Measurements from ENCODE around the gene ZFYVE19.
"Not testable (repeated sequence)": the region's sequence is repeated elsewhere in the genome, so short reads cannot be mapped to it uniquely, and the experiment has no call there.

ZFYVE19 gene

DNA sequence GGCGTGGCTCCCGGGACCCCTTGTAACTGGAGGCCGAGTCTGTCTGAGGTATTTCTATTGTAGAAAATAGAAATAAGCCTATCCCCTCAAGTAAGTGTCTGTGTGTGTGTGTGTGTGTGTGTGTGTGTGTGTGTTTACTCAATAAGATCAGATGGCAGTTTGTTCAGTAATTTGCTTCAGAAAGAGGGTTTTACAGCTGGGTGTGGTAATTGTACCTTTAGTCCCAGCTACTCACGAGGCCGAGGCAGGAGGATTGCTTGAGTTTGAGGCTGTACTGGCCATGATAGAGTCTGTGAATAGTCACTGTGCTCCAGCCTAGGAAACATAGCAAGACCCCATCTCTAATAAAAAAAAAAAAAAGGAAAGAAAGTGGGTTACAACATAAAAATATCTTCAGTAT, 45.6 kb downstream of the ZFYVE19 start:
- DNase-seq, result no peak

DNA sequence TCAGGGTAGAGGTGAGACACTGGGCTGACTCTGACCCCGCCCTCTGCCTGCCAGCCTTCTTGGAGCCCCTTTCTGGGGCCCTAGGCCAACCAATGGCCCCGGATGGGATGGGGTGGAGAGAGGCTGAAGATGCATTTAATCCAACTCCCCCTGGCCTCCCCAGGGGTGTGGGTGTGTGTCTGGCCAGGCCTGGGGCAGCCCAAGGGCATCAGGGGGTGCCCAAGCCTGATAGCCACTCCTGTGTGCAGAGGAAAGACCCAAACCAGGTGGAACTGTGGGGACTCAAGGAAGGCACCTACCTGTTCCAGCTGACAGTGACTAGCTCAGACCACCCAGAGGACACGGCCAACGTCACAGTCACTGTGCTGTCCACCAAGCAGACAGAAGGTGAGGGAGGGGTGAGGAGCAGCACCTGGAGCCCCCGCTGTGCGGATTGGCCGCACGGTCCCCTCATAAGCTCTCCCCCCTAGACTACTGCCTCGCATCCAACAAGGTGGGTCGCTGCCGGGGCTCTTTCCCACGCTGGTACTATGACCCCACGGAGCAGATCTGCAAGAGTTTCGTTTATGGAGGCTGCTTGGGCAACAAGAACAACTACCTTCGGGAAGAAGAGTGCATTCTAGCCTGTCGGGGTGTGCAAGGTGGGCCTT, 46.5 kb downstream of the ZFYVE19 start:
- DNase-seq, result no peak

DNA sequence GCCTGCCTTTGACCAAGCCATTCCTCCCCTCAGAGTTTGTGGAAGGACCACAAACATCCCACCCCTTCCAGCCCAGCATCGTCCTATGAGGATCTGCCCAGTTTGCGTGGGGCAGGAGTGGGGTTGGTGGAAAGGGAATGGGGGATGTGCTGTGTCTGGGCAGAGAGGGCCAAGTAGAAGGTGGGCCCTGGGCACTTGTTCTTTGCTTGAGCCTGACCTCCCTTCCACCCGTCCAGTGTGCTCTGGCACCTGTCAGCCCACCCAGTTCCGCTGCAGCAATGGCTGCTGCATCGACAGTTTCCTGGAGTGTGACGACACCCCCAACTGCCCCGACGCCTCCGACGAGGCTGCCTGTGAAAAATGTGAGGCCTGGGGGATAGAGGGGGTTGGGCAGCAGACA, 47.3 kb downstream of the ZFYVE19 start:
- no peak for DNase-seq

DNA sequence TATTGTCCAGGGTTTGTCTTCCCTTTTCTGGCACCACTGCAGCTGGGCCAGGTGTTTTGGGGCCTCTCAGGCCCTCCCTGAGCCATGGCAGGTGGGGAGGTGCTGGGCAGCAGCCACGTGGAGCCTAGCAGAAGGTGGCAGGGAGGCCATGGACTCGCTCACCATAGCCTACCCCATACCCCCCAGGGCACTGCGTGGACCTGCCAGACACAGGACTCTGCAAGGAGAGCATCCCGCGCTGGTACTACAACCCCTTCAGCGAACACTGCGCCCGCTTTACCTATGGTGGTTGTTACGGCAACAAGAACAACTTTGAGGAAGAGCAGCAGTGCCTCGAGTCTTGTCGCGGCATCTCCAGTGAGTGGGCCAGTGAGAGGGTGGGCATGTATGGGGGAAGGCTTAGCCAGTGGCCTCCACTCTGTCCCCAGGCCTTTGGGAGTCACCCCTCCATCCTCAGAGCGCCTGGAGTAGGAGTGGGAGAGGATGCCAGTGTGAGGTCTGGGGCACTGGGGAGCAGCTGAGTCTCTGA, 48.9 kb downstream of the ZFYVE19 start:
- DNase-seq, result no peak

DNA sequence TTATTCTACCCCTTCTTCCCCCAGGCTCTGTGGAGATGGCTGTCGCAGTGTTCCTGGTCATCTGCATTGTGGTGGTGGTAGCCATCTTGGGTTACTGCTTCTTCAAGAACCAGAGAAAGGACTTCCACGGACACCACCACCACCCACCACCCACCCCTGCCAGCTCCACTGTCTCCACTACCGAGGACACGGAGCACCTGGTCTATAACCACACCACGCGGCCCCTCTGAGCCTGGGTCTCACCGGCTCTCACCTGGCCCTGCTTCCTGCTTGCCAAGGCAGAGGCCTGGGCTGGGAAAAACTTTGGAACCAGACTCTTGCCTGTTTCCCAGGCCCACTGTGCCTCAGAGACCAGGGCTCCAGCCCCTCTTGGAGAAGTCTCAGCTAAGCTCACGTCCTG, 49.9 kb downstream of the ZFYVE19 start:
- no peak for DNase-seq

DNA sequence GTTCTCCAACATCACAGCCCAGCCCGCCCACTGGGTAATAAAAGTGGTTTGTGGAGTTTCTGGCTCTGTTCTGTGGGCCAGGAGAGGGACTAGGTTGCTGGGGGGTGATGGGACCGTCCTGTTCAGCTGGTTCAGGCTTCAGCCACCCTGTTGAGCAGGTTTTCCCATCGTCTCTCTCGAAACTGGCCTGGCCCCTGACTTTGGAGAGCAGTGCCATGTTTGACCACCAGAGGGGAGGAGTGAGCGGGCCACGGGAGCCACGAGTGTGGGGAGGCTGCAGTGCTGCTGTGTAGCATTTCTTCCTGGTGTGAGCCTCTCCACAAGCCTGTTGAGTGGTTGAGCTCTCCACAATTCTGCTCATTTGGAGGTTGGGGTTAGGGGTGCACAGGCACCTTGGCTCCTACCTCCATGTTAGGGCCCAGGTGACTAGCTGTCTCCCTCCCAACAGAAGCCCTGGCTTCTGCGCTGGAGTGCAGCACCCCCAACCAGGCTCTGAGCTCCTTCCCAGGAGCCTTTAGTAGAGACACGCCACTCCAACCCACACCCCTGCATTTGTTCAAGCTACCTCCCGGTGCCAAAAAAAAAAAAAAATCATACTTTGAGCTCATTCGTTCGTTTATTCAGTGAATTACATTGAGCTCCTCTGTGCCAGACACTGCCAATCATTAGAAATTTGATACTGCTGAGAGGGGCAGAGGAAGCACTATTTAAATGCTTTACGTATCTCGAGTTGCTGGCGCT, 50.9 kb downstream of the ZFYVE19 start:
- DNase-seq, result peak; percentile 76 to 83

DNA sequence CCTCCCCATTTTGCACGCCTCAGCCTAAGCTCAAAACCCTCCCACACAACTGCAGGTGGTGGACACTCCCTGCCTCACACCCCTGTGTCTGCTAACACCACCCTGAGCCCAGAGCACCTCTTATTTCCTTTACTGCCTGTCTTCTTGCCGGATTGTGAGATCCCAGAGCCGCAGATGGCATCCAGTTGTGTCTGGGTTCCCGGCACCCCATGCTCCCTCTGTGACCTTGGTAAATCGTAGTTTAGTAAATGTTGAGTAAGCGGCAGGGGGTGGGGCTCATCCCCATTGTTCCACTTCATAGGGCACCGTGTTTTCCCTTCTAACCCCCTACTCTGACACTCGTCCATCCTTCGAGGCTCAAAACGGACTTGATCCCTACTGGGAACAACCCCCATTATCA, 51.8 kb downstream of the ZFYVE19 start:
- DNase-seq, result no peak

DNA sequence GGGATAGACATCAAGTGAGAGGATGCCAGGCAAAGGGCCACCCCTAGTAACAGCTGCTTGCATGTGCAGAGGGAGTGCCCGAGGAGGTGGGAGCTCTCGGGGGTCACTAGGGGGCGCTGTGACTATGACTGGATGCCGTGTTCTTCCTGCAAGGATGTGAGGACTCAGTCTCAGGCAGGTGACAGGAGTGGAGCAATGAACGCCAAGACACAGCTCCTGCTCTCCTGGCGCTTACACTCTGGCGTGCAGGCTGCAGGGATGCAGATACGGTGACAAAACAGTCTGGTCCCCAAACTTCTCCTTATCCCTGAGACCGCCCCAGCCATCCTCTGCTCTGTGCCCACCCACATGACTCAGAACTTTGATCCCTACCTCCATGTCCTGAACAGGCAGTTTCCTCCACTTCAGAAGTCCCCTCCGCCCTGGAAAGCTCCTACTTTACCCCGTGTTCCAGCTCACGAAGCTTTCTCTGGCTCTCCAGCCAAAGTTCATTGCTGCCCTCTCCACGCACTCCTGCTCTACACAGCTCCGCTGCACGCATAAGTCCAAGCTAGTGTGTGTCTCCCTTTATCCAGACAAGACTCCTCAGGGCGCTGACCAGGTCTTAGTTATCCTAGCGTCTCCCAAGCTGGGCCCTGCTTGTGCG, 52.4 kb downstream of the ZFYVE19 start:
- peak; percentile 74 to 79 for DNase-seq

DNA sequence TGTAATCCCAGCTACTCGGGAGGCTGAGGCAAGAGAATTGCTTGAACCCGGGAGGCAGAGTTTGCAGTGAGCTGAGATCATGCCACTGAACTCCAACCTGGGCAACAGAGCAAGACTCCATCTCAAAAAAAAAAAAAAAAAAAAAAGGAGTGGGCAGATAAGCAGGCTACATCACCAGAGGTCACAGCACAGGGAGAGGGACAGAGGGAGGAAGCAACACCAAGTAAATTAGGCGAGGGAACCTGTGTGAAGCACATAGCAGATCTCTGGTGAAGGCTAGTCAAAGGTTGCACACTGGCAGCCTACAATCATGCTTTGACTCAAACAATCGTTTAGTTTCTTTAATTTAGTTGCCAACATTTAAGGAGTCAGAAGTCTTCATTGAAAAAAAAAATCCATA, 54.3 kb downstream of the ZFYVE19 start:
- DNase-seq, result not testable (repeated sequence)

DNA sequence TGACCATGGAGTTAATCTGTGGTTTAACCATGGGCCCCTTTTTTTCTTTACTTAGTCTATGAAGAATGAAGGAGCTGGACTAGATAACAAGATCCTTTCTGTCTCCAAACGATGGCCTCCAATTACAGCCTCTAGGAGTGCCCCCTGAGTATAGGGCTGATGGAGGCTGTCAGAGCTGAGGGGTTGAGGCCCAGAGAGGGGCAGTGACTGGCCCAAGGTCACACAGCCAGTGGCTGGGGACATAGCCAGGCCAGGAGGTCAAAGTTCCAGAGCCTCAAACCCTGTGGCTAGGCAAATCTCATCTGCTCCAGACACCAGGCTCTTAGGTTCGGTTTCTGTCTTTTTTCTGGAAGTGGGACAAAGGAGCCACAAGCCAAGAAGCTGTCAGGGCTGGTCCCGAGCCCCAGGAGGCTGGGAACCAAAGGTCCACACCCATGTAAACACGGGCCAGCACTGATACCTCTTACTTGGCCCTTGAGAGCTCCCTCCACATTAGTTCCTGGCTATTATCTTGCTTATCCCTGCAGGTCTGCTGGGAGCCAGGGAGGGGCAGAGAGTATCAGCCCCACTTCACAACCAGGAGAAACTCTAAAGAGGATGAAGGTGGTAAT, 56.9 kb downstream of the ZFYVE19 start:
- DNase-seq, result no peak
